HEK293T (cell line): ENCODE data around the gene SUPT5H.

ENCODE experiments used
- ARNT ChIP-seq: fragments of 450-650 bp; IDR thresholded peaks from 2 replicates; pipeline ENCODE4 v1.6.1; 2017; ENCODE audit warnings: mild to moderate bottlenecking
- BHLHE40 ChIP-seq: fragments of 450-650 bp; IDR thresholded peaks from 2 replicates; pipeline ENCODE4 v1.6.1; 2016; ENCODE audit warnings: mild to moderate bottlenecking, moderate library complexity, borderline replicate concordance
- ELF4 ChIP-seq: fragments of 450-650 bp; IDR thresholded peaks from 2 replicates; pipeline ENCODE4 v1.6.1; 2017; ENCODE audit warnings: antibody characterized with exemption
- FOXA1 ChIP-seq: fragments of 450-650 bp; IDR thresholded peaks from 2 replicates; pipeline ENCODE4 v1.6.1; 2016; ENCODE audit warnings: mild to moderate bottlenecking
- FOXM1 ChIP-seq: fragments of 450-650 bp; IDR thresholded peaks from 2 replicates; pipeline ENCODE4 v1.6.1; 2017; ENCODE audit warnings: mild to moderate bottlenecking, borderline replicate concordance
- HDGF ChIP-seq: fragments of 450-650 bp; IDR thresholded peaks from 2 replicates; pipeline ENCODE4 v1.6.1; 2017; ENCODE audit warnings: antibody characterized with exemption, borderline replicate concordance
- L3MBTL2 ChIP-seq: fragments of 450-650 bp; conservative IDR thresholded peaks from 2 replicates; pipeline ENCODE4 v1.6.1; 2016; ENCODE audit warnings: mild to moderate bottlenecking
- NFRKB ChIP-seq: fragments of 450-650 bp; IDR thresholded peaks from 2 replicates; pipeline ENCODE4 v1.6.1; 2016; ENCODE audit warnings: mild to moderate bottlenecking, moderate library complexity
- PKNOX1 ChIP-seq: fragments of 450-650 bp; IDR thresholded peaks from 2 replicates; pipeline ENCODE4 v1.6.1; 2016
- SP1 ChIP-seq: fragments of 450-650 bp; IDR thresholded peaks from 2 replicates; pipeline ENCODE4 v1.6.1; 2017
- TARDBP ChIP-seq: fragments of 450-650 bp; IDR thresholded peaks from 2 replicates; pipeline ENCODE4 v1.6.1; 2016
- ZNF384 ChIP-seq: fragments of 450-650 bp; IDR thresholded peaks from 2 replicates; pipeline ENCODE4 v1.6.1; 2016

- TF ChIP-seq HDGF, result no peak
- no peak for TF ChIP-seq ELF4
- TF ChIP-seq PKNOX1, result no peak
- no peak for TF ChIP-seq ZNF384
- no peak for TF ChIP-seq BHLHE40
- no peak for TF ChIP-seq TARDBP
- TF ChIP-seq ARNT, result no peak
- no peak for TF ChIP-seq L3MBTL2
- no peak for TF ChIP-seq NFRKB
- no peak for TF ChIP-seq FOXM1
- no peak for TF ChIP-seq FOXA1
- TF ChIP-seq SP1, result no peak
Observed at GRCh38 chr19:39514840-39515550, 69.6 kb downstream of the SUPT5H start, which contains the start of gene SELENOV.
